Measurements from ENCODE around the gene FCN2.

The FCN2 gene

DNA sequence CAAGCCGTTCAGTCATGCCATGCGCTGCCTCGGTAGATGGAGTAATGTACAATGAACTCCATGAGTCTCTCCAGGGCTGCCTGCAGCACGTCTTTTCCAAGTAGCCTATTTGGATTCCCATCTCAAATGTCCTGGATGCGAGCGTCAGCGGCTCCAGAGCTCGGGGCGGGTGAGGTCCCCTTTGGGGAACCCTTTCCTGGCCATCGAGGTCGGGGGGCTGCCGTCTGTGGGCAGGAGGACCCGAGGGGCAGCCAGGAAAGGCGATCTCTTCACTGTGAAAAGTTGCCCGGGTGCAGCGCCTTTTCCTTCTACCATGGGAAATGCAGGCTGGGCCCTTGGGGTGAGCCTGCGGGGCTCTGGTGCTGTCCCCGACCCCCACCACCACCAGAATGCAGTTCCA, 36.9 kb upstream of the FCN2 start:
- H3K36me3 ChIP-seq: peaks cover 46% of the 10 kb centered on the region

DNA sequence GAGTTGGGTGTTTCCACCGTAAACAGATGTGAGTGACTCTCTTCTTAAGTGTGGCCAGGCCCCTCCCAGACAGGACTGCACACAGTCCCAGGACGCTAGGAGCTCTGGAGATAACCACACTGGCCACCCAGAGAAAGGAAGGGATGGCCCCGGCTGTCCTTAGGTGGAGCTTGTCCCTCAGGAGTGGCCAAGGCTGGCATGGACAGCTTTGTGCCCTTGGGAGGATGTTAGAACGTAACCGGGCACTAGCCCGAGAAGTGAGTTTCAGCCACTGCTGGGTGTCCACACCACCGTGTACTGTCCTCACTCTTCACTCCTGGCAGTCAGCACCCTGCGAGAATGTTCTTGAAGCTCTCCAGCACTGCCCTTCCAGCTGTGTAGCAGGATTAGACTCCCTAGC, 35.8 kb upstream of the FCN2 start:
- Histone ChIP-seq H3K4me3 (ENCODE audit: low read depth, low read length) (no peak overlapping the region), H3K36me3 (peaks cover 35% of the 10 kb centered on the region), H3K27ac (no peak overlapping the region), H3K9me3 (ENCODE audit: severe bottlenecking) (no peaks in the 10 kb centered on the region), H3K27me3 (ENCODE audit: insufficient read depth, low read depth, severe bottlenecking) (no peaks in the 10 kb centered on the region)
- TF ChIP-seq, protein P1, sequence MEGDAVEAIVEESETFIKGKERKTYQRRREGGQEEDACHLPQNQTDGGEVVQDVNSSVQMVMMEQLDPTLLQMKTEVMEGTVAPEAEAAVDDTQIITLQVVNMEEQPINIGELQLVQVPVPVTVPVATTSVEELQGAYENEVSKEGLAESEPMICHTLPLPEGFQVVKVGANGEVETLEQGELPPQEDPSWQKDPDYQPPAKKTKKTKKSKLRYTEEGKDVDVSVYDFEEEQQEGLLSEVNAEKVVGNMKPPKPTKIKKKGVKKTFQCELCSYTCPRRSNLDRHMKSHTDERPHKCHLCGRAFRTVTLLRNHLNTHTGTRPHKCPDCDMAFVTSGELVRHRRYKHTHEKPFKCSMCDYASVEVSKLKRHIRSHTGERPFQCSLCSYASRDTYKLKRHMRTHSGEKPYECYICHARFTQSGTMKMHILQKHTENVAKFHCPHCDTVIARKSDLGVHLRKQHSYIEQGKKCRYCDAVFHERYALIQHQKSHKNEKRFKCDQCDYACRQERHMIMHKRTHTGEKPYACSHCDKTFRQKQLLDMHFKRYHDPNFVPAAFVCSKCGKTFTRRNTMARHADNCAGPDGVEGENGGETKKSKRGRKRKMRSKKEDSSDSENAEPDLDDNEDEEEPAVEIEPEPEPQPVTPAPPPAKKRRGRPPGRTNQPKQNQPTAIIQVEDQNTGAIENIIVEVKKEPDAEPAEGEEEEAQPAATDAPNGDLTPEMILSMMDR (IDR thresholded peaks at IDR 0.05; ENCODE audit: low read depth, low read length): no peak
- DNase-seq: no peak

More for the DNA sequence above, 36.9 kb upstream of the FCN2 start:
- no peaks in the 10 kb centered on the region for H3K27me3 ChIP-seq (ENCODE audit: insufficient read depth, low read depth, severe bottlenecking)
- no peak overlapping the region for H3K27ac ChIP-seq
- H3K9me3 ChIP-seq (ENCODE audit: severe bottlenecking): no peaks in the 10 kb centered on the region
- TF ChIP-seq, protein P1 (IDR thresholded peaks at IDR 0.05; ENCODE audit: low read depth, low read length): no peak
- no peak overlapping the region for H3K4me3 ChIP-seq (ENCODE audit: low read depth, low read length)
- DNase-seq: no peak

DNA sequence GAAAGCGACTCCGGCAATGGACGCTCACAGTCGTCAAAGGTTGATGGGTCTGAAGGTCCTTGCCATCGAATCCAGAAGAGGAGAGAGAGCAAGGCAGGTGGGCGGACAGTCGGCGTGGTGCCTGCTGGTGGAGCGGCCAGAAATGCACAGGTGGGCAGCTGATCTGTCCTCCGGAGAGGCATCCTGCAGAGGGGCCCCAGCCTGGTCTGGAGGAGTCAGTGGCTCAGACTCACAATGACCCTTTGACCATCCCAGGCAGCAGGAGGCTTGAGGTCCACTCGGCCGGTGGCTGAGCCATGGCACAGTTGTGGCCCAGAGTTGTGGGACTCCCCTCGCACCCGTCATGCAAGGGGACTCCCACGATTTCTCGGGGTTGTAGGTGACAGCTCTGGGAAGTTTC, 34.4 kb upstream of the FCN2 start:
- no peak for DNase-seq
- TF ChIP-seq, protein P1 (IDR thresholded peaks at IDR 0.05; ENCODE audit: low read depth, low read length): no peak
- peaks cover 3% of the 10 kb centered on the region for H3K9me3 ChIP-seq (ENCODE audit: severe bottlenecking)
- no peak overlapping the region for H3K4me3 ChIP-seq (ENCODE audit: low read depth, low read length)
- no peaks in the 10 kb centered on the region for H3K27me3 ChIP-seq (ENCODE audit: insufficient read depth, low read depth, severe bottlenecking)
- H3K36me3 ChIP-seq: peaks cover 27% of the 10 kb centered on the region
- no peak overlapping the region for H3K27ac ChIP-seq

DNA sequence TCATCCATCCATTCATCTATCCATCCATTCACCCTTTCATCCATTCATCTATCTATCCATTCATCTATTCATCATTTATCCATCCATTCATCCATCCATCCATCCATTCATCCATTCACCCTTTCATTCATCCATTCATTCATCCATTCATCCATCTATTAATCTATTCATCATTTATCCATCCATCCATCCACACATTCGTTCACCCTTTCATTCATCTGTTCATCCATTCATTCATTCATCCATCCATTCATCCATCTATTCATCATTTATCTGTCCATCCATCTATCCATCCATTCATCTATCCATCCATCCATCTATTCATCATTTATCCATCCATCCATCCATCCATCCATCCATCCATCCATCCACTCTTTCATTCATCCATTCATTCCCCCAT, 33.9 kb upstream of the FCN2 start:
- no peak overlapping the region for H3K4me3 ChIP-seq (ENCODE audit: low read depth, low read length)
- H3K9me3 ChIP-seq (ENCODE audit: severe bottlenecking): peaks cover 3% of the 10 kb centered on the region
- no peaks in the 10 kb centered on the region for H3K27me3 ChIP-seq (ENCODE audit: insufficient read depth, low read depth, severe bottlenecking)
- TF ChIP-seq, protein P1 (IDR thresholded peaks at IDR 0.05; ENCODE audit: low read depth, low read length): no peak
- no peak overlapping the region for H3K27ac ChIP-seq
- DNase-seq: no peak
- peaks cover 24% of the 10 kb centered on the region for H3K36me3 ChIP-seq

DNA sequence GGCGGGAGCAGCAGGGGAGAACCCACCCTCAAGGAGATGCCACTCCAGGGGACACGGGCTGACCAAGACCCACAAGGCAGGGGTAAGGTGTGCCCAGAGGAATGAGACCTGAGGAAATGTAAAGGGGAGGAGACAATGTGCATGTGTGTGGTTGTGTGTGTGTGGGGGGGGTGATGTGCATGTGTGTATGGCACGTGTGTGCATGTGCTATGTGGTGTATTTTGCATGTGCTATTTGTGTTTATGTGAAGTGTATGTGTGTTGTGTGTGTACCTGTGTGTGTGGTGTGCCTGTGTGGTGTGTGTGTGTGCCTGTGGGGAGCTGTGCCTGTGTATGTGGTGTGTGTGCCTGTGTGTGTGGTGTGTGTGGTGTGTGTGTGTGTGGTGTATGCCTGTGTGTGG, 33.5 kb upstream of the FCN2 start:
- TF ChIP-seq, protein P1 (IDR thresholded peaks at IDR 0.05; ENCODE audit: low read depth, low read length): no peak
- no peak for DNase-seq
- Histone ChIP-seq H3K9me3 (ENCODE audit: severe bottlenecking) (peaks cover 3% of the 10 kb centered on the region), H3K4me3 (ENCODE audit: low read depth, low read length) (no peak overlapping the region), H3K27ac (no peak overlapping the region), H3K27me3 (ENCODE audit: insufficient read depth, low read depth, severe bottlenecking) (no peaks in the 10 kb centered on the region), H3K36me3 (peaks cover 24% of the 10 kb centered on the region)

DNA sequence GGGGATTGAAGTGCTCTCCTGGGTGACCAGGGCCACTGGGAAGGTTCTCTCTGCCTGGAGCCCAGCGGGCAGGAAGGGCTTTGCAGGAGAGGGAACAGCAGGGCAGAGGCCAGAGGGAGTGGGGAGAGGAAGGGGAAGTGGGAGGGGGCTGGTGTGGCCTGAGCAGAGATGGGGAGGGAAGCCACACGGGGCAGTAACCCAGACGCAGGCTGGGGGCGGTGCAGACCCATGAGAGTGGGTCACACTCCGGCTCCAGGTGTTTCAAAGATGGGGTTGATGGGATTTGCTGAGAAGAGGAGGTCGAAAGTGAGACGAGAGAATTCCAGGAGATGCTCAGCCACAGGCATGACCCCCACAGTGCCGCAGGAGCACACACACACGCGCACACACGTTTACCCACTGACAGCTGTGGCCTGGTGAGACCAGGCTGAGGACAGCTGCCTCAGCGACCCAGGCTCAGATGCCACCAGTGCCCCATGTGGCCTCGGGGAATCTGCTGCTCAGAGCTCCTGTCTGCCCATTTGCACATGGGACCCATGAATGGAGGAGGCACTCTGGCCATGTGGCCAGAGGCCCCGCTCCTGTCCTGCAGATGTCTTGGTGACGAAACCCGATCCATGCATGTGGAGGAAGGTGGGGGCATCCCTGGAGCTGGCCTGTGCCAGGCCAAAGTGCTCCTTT, 32.7 kb upstream of the FCN2 start:
- no peak overlapping the region for H3K27ac ChIP-seq
- TF ChIP-seq, protein P1 (IDR thresholded peaks at IDR 0.05; ENCODE audit: low read depth, low read length): no peak
- peaks cover 16% of the 10 kb centered on the region for H3K36me3 ChIP-seq
- DNase-seq: no peak
- no peaks in the 10 kb centered on the region for H3K27me3 ChIP-seq (ENCODE audit: insufficient read depth, low read depth, severe bottlenecking)
- H3K9me3 ChIP-seq (ENCODE audit: severe bottlenecking): peaks cover 3% of the 10 kb centered on the region
- H3K4me3 ChIP-seq (ENCODE audit: low read depth, low read length): no peak overlapping the region
